IMR-90 (cell line): ENCODE data around the gene DYNC2LI1. TPM values are rescaled to one million over a fixed set of nuclear protein-coding genes. Genes with fewer than 3 reads are reported as not detected.
"Not testable (repeated sequence)": the region's sequence is repeated elsewhere in the genome, so short reads cannot be mapped to it uniquely, and the experiment has no call there.

Experiments
- ATAC-seq: fragments of 200-7000 bp; cut with Tn5 transposase; 2 replicates; pipeline ENCODE4 v1.9.1; 2020; ENCODE audit warnings: low read depth, mild to moderate bottlenecking, moderate library complexity
- BruUV-seq: library from RNA; stranded (reverse); fragments of 400-500 nt; replicated peaks from 2 replicates; lab custom pipeline; 2021; lab: Mats Ljungman, UMichigan
- CTCF ChIA-PET: fragments of 300-600 bp; formaldehyde crosslinking; extraction: SDS; loops from one replicate; lab custom pipeline; 2021; ENCODE audit warnings: antibody characterized with exemption; lab: Yijun Ruan, JAX
- POLR2A ChIA-PET: fragments of 300-600 bp; sonication (Branson Sonifier 250); formaldehyde crosslinking; loops from one replicate; lab custom pipeline; 2022; ENCODE audit warnings: antibody characterized with exemption; ENCODE audit not compliant: unreplicated experiment; lab: Charles Lee
- DNase-seq: peaks from one replicate; pipeline ENCODE4 v3.0.0; 2013
- H2AFZ ChIP-seq: replicated peaks from 2 replicates; pipeline ENCODE3; 2013; ENCODE audit warnings: low read length, mild to moderate bottlenecking; ENCODE audit not compliant: poor library complexity
- H2AK5ac ChIP-seq: 2 replicates; pipeline ENCODE4 v1.6.1; 2013; ENCODE audit warnings: low read depth, low read length, inconsistent platforms
- H2AK9ac ChIP-seq: replicated peaks from 2 replicates; pipeline ENCODE3; 2013; ENCODE audit warnings: mild to moderate bottlenecking, low read depth, low read length, moderate library complexity; ENCODE audit not compliant: poor library complexity
- H2BK120ac ChIP-seq: 2 replicates; pipeline ENCODE4 v1.6.1; 2013; ENCODE audit warnings: low read depth, low read length, inconsistent platforms
- H2BK15ac ChIP-seq: 3 replicates; pipeline ENCODE4 v1.6.1; 2013; ENCODE audit warnings: low read depth, low read length, inconsistent platforms
- H2BK20ac ChIP-seq: 2 replicates; pipeline ENCODE4 v1.6.1; 2013; ENCODE audit warnings: low read depth, mild to moderate bottlenecking, inconsistent platforms, low read length, moderate library complexity
- H2BK5ac ChIP-seq: 2 replicates; pipeline ENCODE4 v1.6.1; 2013; ENCODE audit warnings: mild to moderate bottlenecking, low read depth, low read length, inconsistent platforms; ENCODE audit not compliant: poor library complexity, severe bottlenecking
- H3K14ac ChIP-seq: replicated peaks from 2 replicates; pipeline ENCODE4 v1.6.1; 2013; ENCODE audit warnings: low read depth, low read length, inconsistent platforms
- H3K18ac ChIP-seq: 2 replicates; pipeline ENCODE4 v1.6.1; 2013; ENCODE audit warnings: low read depth, low read length, control low read depth
- H3K23ac ChIP-seq: 2 replicates; pipeline ENCODE4 v1.6.1; 2013; ENCODE audit warnings: low read depth, low read length, inconsistent platforms
- H3K27ac ChIP-seq: 2 replicates; pipeline ENCODE4 v1.5.1; 2013; ENCODE audit warnings: mild to moderate bottlenecking, control low read depth, low read length; ENCODE audit not compliant: insufficient read depth
- H3K27me3 ChIP-seq: 2 replicates; pipeline ENCODE4 v1.6.1; 2013; ENCODE audit warnings: low read length; ENCODE audit not compliant: control insufficient read depth, insufficient read depth
- H3K36me3 ChIP-seq: 2 replicates; pipeline ENCODE4 v1.6.1; 2013; ENCODE audit warnings: low read length, mixed read lengths; ENCODE audit not compliant: control insufficient read depth, insufficient read depth
- H3K4ac ChIP-seq: 2 replicates; pipeline ENCODE4 v1.6.1; 2013; ENCODE audit warnings: low read depth, low read length, inconsistent platforms
- H3K4me1 ChIP-seq: 2 replicates; pipeline ENCODE4 v1.6.1; 2013; ENCODE audit warnings: low read length, mixed read lengths; ENCODE audit not compliant: control insufficient read depth, insufficient read depth
- H3K4me2 ChIP-seq: 2 replicates; pipeline ENCODE4 v1.6.1; 2013; ENCODE audit warnings: low read depth, mild to moderate bottlenecking, control low read depth, low read length, moderate library complexity
- H3K4me3 ChIP-seq: 2 replicates; pipeline ENCODE4 v1.5.1; 2013; ENCODE audit warnings: low read depth, mild to moderate bottlenecking, control low read depth, low read length, moderate library complexity; ENCODE audit not compliant: insufficient read depth
- H3K56ac ChIP-seq: 2 replicates; pipeline ENCODE4 v1.6.1; 2013; ENCODE audit warnings: low read length, inconsistent platforms; ENCODE audit not compliant: insufficient read depth; ENCODE audit errors: extremely low read depth
- H3K79me1 ChIP-seq, 2 experiments: 2 replicates each; pipeline ENCODE4 v1.6.1; 2013; ENCODE audit warnings: low read length in 2 of 2, inconsistent platforms in 1 of 2, low read depth in 1 of 2
- H3K9ac ChIP-seq: 2 replicates; pipeline ENCODE4 v1.6.1; 2013; ENCODE audit warnings: low read depth, low read length, control low read depth
- H3K9me1 ChIP-seq: 2 replicates; pipeline ENCODE4 v1.6.1; 2013; ENCODE audit warnings: low read length, inconsistent platforms; ENCODE audit not compliant: insufficient read depth
- H3K9me3 ChIP-seq: 2 replicates; pipeline ENCODE4 v1.6.1; 2013; ENCODE audit warnings: low read length; ENCODE audit not compliant: control insufficient read depth, insufficient read depth
- H4K20me1 ChIP-seq: 2 replicates; pipeline ENCODE4 v1.6.1; 2013; ENCODE audit warnings: low read length, inconsistent platforms; ENCODE audit not compliant: insufficient read depth
- H4K5ac ChIP-seq: 2 replicates; pipeline ENCODE4 v1.6.1; 2013; ENCODE audit warnings: mild to moderate bottlenecking, low read depth, low read length, control low read depth
- H4K8ac ChIP-seq, 2 experiments: 2 replicates each; pipeline ENCODE4 v1.6.1; 2013; ENCODE audit warnings: low read depth in 2 of 2, low read length in 2 of 2, control low read depth in 1 of 2, inconsistent platforms in 1 of 2
- H4K91ac ChIP-seq: 2 replicates; pipeline ENCODE4 v1.6.1; 2013; ENCODE audit warnings: low read depth, low read length, inconsistent platforms; ENCODE audit not compliant: insufficient read depth
- WGBS, 2 experiments: methylation state at CpG; one replicate each; pipeline versions ENCODE4 v1.1.5 to v1.1.7; 2013; ENCODE audit warnings: missing lambda C conversion rate in 2 of 2; ENCODE audit not compliant: insufficient read length in 1 of 2; ENCODE audit errors: extremely low coverage in 2 of 2; 5-methylcytosine and 5-hydroxymethylcytosine counted together
- dilution Hi-C: fragments of 300-500 bp; cut with HindIII; formaldehyde crosslinking; loops from one replicate; pipeline ENCODE4 v1.14.3; 2018; ENCODE audit warnings: low sequenced_read_pairs; ENCODE audit not compliant: unreplicated experiment
- in situ Hi-C: fragments of 300-500 bp; cut with MboI; formaldehyde crosslinking; loops from 3 replicates; pipeline ENCODE4 v1.14.3; 2019; ENCODE audit warnings: low sequenced_read_pairs, inconsistent platforms, mixed read lengths
- intact Hi-C: fragments of 100-400 bp; cut with micrococcal nuclease; formaldehyde crosslinking; loops from 2 replicates; pipeline ENCODE4 v1.10.0; 2022
- polyA plus RNA-seq, 3 experiments: library from polyadenylated mRNA; depleted of rRNA; stranded (reverse); fragments of >200 nt; gene quantifications; 2 replicates each; pipeline ENCODE4 v1.2.3, GENCODE V29; 2012; ENCODE audit warnings: low replicate concordance in 1 of 3
- total RNA-seq: library from RNA; depleted of rRNA; stranded (reverse); fragments of >200 nt; gene quantifications from 2 replicates; pipeline ENCODE4 v1.2.3, GENCODE V29; 2012

DYNC2LI1 gene
- total and polyA plus RNA-seq, 2 of the 4 experiments (the other 2 are of a cell fraction), result 5.2 to 10.4 TPM

DNA sequence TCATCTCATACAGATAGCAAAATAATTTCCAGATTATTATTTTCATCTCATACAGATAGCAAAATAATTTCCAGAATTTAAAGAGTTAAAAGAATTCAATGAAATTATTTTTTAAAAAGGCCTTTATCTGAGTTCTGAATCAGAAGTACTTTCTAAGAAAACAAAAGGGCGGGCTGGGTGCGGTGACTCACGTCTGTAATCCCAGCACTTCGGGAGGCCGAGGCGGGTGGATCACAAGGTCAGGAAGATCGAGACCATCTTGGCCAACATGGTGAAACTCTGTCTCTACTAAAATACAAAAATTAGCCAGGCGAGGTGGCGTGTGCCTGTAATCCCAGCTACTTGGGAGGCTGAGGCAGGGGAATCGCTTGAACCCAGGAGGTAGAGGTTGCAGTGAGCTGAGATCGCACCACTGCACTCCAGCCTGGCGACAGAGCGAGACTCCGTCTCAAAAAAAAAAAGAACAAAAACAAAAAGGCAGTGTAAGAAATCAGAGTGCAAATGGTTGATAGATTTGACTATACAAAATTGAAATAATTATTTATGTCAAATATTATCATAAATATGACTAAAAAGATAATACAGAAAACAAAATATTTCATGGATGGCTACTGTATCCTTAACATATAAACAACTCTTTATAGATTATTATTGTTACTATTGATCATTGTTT lies 46.7 kb upstream of the DYNC2LI1 start:
- H2BK120ac ChIP-seq, H2BK5ac ChIP-seq, H3K56ac ChIP-seq, H3K36me3 ChIP-seq, H2AFZ ChIP-seq, H3K27ac ChIP-seq, H4K20me1 ChIP-seq, in situ Hi-C loops, H4K8ac ChIP-seq, H3K9ac ChIP-seq, H3K18ac ChIP-seq, ATAC-seq, H4K5ac ChIP-seq, CTCF ChIA-PET, H3K9me3 ChIP-seq, H2BK15ac ChIP-seq, H3K4me3 ChIP-seq, intact Hi-C loops, H3K9me1 ChIP-seq, H3K79me1 ChIP-seq, H3K4me2 ChIP-seq, H2AK9ac ChIP-seq, H3K4me1 ChIP-seq, H3K23ac ChIP-seq, H3K14ac ChIP-seq, H4K91ac ChIP-seq, BruUV-seq, H2AK5ac ChIP-seq, H3K4ac ChIP-seq, H2BK20ac ChIP-seq, POLR2A ChIA-PET, dilution Hi-C loops, H3K27me3 ChIP-seq: not testable (repeated sequence)
- WGBS, 2 experiments, result 71% methylated on average over 4 of the region's 14 CpGs; no CpG with 5 or more reads in 1 of the 2 experiments
- peak; percentile 14 for DNase-seq
